ENCODE data around the gene ME3. TPM values are rescaled to one million over a fixed set of nuclear protein-coding genes. Genes with fewer than 3 reads are reported as not detected.

Gene ME3
- total RNA-seq, 2 donors from 2014 or later = 13.8 to 20.3 TPM

GRCh38 chr11:86671531-86672006 is 847 bp downstream of the ME3 start:
- intact Hi-C loops (cut with DNase I) = no loop called here
- no peak for TF ChIP-seq CTCF (IDR thresholded peaks at IDR 0.05)

GRCh38 chr11:86670911-86671310 is 1.5 kb downstream of the ME3 start:
- Histone ChIP-seq H3K27ac (peak overlapping the region; percentile 89), H3K27me3 (no peaks in the 10 kb centered on the region), H3K4me3 (peak overlapping the region; percentile 69), H3K4me1 (peaks cover 14% of the 10 kb centered on the region), H3K36me3 (no peaks in the 10 kb centered on the region), H3K9ac (ENCODE audit: low read depth in 2 of 2, low read length in 2 of 2) (peak overlapping the region; percentile 45 to 86), H3K9me3 (no peaks in the 10 kb centered on the region)
- no peak for TF ChIP-seq CTCF (IDR thresholded peaks at IDR 0.05)
- intact Hi-C loops (cut with DNase I) = no loop called here
- DNase-seq = no peak

More at GRCh38 chr11:86671531-86672006, 847 bp downstream of the ME3 start:
- Histone ChIP-seq H3K4me1 (peaks cover 14% of the 10 kb centered on the region), H3K9me3 (no peaks in the 10 kb centered on the region), H3K27ac (peak overlapping the region; percentile 89), H3K36me3 (no peaks in the 10 kb centered on the region), H3K4me3 (peak overlapping the region; percentile 69), H3K9ac (ENCODE audit: low read depth in 2 of 2, low read length in 2 of 2) (peak overlapping the region; percentile 86 to 95), H3K27me3 (no peaks in the 10 kb centered on the region)
- peak; percentile 88 for DNase-seq

GRCh38 chr11:86670181-86670580 is 2.2 kb downstream of the ME3 start:
- peaks cover 11% of the 10 kb centered on the region for H3K4me1 ChIP-seq

GRCh38 chr11:86669424-86669823 is 3.0 kb downstream of the ME3 start:
- no peak overlapping the region for H3K9ac ChIP-seq (ENCODE audit: low read depth in 2 of 2, low read length in 2 of 2)
- no peak for DNase-seq
- intact Hi-C loops (cut with DNase I) = loop anchor here (5.0 to 10.0 kb wide), 2 partner anchors 55 to 133 kb away; partner anchors contain the start of gene PRSS23
- H3K4me3 ChIP-seq = no peak overlapping the region
- H3K4me1 ChIP-seq = peaks cover 3% of the 10 kb centered on the region
- no peaks in the 10 kb centered on the region for H3K27me3 ChIP-seq
- TF ChIP-seq CTCF (IDR thresholded peaks at IDR 0.05) = no peak
- no peak overlapping the region for H3K27ac ChIP-seq
- no peaks in the 10 kb centered on the region for H3K9me3 ChIP-seq
- H3K36me3 ChIP-seq = no peaks in the 10 kb centered on the region

More at GRCh38 chr11:86670181-86670580, 2.2 kb downstream of the ME3 start:
- intact Hi-C loops (cut with DNase I) = no loop called here
- DNase-seq = no peak
- no peaks in the 10 kb centered on the region for H3K36me3 ChIP-seq
- peak overlapping the region in 1 of 2 donors; percentile 86 for H3K9ac ChIP-seq (ENCODE audit: low read depth in 2 of 2, low read length in 2 of 2)
- no peak overlapping the region for H3K27ac ChIP-seq
- H3K27me3 ChIP-seq = no peaks in the 10 kb centered on the region
- H3K9me3 ChIP-seq = no peaks in the 10 kb centered on the region
- no peak for TF ChIP-seq CTCF (IDR thresholded peaks at IDR 0.05)
- H3K4me3 ChIP-seq = no peak overlapping the region

- intact Hi-C loops (cut with DNase I) = loop anchor here (5.0 to 10.0 kb wide), 2 partner anchors 54 to 133 kb away; partner anchors contain the start of gene PRSS23
- Histone ChIP-seq H3K27me3 (no peaks in the 10 kb centered on the region), H3K9ac (ENCODE audit: low read depth in 2 of 2, low read length in 2 of 2) (no peak overlapping the region), H3K27ac (no peak overlapping the region), H3K4me1 (peaks cover 3% of the 10 kb centered on the region), H3K4me3 (no peak overlapping the region), H3K9me3 (no peaks in the 10 kb centered on the region), H3K36me3 (no peaks in the 10 kb centered on the region)
- TF ChIP-seq CTCF (IDR thresholded peaks at IDR 0.05) = no peak
- no peak for DNase-seq
These were observed 3.5 kb downstream of the ME3 start for GRCh38 chr11:86668929-86669328.

Measured in colonic mucosa (tissue), 4 donors.